Right lobe of liver (tissue), 4 donors: ENCODE data around the gene MUC5B.

Experiments
- CTCF ChIP-seq, 4 donors: fragments of 200-600 bp in 3 of 4; fragments of 450-650 bp in 1 of 4; IDR thresholded peaks; one replicate each; pipeline versions ENCODE4 v1.5.1 to v1.8.0; 2016 to 2022; ENCODE audit warnings: antibody characterized with exemption in 4 of 4, mild to moderate bottlenecking in 2 of 4
- POLR2A ChIP-seq: fragments of 450-650 bp; IDR thresholded peaks from one replicate; pipeline ENCODE4 v1.6.1; 2017; ENCODE audit warnings: antibody characterized with exemption, mild to moderate bottlenecking
- donor health status: DM: no; HTN: no; CAD: no.
- donor health status: DM: no; HTN: no; CAD: no.
- donor health status: DM: no; HTN: yes; CAD: no.

DNA sequence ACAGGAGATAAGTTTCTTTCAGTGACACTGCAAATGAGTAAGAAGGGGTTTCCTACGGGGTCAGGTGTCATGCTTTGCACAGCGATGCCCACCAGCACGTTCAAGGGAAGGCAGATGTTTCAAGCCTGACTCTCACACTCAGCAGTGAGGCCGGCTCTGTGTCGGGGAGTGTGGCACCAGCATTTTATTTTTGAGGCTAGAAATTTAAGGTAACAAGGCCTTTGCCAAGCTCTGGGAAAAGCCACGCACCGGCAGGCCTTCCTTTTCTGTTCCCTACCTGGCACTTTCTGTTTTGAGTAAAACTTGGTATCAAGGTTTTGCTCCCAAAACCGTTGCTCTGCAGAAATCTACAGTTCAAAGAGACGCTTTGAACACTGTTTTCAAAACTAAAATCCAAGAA is 48.5 kb downstream of the MUC5B start:
- TF ChIP-seq CTCF (IDR thresholded peaks at IDR 0.05) = no peak
- TF ChIP-seq POLR2A = no peak
